VCaP (cell line): ENCODE results near the gene GSTCD.

Source experiments
- H3K27ac ChIP-seq: fragments of 450-650 bp; 2 replicates; pipeline ENCODE4 v1.5.1; 2017
- CTCF ChIP-seq: fragments of 450-650 bp; conservative IDR thresholded peaks from 2 replicates; pipeline ENCODE4 v1.5.1; 2017; ENCODE audit warnings: mild to moderate bottlenecking, moderate library complexity

Gene GSTCD

DNA sequence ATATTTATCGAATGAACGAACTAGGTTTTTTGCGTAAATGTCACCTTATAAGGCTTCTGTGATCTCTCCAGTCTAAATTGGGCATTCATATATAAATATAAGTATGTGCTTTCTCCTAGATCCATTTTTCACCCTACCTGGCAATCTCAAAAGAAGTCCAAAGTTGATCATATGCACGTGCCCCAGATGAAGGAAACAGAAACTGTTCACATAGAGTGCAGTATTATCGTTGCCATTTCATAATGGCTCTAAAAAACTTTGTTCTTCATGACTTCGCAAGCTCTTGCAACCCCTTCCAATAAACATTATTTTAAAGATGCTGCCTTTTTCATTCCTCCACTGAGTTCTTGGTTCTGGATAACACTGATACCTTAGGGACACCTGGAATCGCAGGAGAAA lies 803 bp upstream of the GSTCD start:
- no peak for TF ChIP-seq CTCF

GRCh38 chr4:105709081-105709450 lies 482 bp downstream of the GSTCD start:
- H3K27ac ChIP-seq: peak overlapping the region; percentile 87
- no peak for TF ChIP-seq CTCF

More for the DNA sequence above, 803 bp upstream of the GSTCD start:
- H3K27ac ChIP-seq: peak overlapping the region; percentile 87

DNA sequence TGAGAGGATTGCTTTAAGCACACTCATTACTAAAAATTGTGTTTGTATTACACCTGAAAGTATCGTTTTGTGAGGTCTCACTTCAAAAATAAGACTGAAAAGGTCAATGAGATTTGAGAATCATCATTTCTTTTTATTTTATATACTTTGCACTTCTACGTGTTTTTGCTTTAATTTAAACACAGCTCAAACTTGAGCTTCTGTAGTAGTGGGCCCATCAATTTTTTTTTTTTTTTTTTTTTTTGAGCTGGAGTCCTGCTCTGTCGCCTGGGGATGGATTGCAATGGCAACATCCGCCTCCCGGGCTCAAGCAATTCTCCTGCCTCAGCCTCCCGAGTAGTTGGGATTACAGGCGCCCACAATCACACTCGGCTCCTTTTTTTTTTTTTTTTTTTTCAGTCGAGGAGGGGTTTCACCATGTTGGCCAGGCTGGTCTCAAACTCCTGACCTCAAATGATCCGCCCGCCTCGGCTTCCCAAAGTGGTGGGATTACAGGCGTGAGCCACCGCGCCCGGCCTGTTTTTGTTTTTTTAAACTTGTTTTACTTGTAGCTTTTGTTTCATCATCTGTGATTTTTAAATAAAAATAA lies 1.5 kb downstream of the GSTCD start:
- peak overlapping the region; percentile 87; the same call in 1 of the 2 replicates for H3K27ac ChIP-seq
- TF ChIP-seq CTCF: no peak

GRCh38 chr4:105710678-105711077 lies 2.1 kb downstream of the GSTCD start:
- no peak for TF ChIP-seq CTCF
- H3K27ac ChIP-seq: no peak overlapping the region

DNA sequence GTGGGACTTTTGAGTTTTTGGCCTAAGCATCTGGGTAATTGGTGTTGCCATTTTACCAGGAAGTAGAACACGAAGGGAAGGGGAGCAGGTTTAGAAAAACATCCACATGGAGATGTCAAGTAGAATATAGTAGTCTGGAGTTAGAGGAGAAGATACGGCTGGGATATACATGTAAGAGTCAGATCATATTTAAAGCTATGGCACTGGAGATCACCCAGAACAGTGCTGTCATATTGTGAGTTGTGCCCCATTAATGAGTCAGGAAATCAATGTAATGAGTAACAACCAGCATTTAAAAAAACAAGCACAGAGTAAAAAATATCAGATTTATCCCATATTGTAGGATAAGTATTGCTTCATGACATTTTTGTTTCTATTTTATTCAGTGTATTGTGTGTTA lies 4.2 kb downstream of the GSTCD start:
- TF ChIP-seq CTCF: no peak
- H3K27ac ChIP-seq: no peak overlapping the region

GRCh38 chr4:105714071-105714521 lies 5.5 kb downstream of the GSTCD start:
- peak overlapping the region; percentile 26; the same call in 1 of the 2 replicates for H3K27ac ChIP-seq
- TF ChIP-seq CTCF: no peak

- TF ChIP-seq CTCF: no peak
These were observed 6.3 kb downstream of the GSTCD start for GRCh38 chr4:105714932-105715331.

More at GRCh38 chr4:105714932-105715331, 6.3 kb downstream of the GSTCD start:
- H3K27ac ChIP-seq: peak overlapping the region; percentile 26; the same call in 1 of the 2 replicates
